ENCODE data around the gene TMCO4. TPM values are rescaled to one million over a fixed set of nuclear protein-coding genes. Genes with fewer than 3 reads are reported as not detected.
A peak's percentile ranks its signal among the peaks of the same experiment; 100 is the strongest.

The TMCO4 gene
- total and polyA plus RNA-seq, 2 of the 4 experiments (the other 2 are of a cell fraction) = 7.3 to 8.6 TPM

- Histone ChIP-seq H2AFZ (replicated peaks; ENCODE audit: low read length, poor library complexity) (peak overlapping the region; percentile 29), H3K9me1 (ENCODE audit: insufficient read depth, low read length) (peaks cover 6% of the 10 kb centered on the region), H3K4me3 (ENCODE audit: insufficient read depth, low read depth, low read length) (no peak overlapping the region), H2BK120ac (ENCODE audit: low read depth, low read length) (no peak overlapping the region), H3K14ac (replicated peaks; ENCODE audit: low read depth, low read length) (no peak overlapping the region), H3K9ac (ENCODE audit: low read depth, low read length) (no peak overlapping the region), H3K36me3 (ENCODE audit: control insufficient read depth, insufficient read depth, low read length) (peaks cover 23% of the 10 kb centered on the region; the same call in 1 of the 2 replicates), H3K23ac (ENCODE audit: low read depth, low read length) (no peak overlapping the region), H2AK5ac (ENCODE audit: low read depth, low read length) (no peak overlapping the region), H4K20me1 (ENCODE audit: insufficient read depth, low read length) (peaks cover 30% of the 10 kb centered on the region), H4K8ac (ENCODE audit: low read depth in 2 of 2, low read length in 2 of 2) (no peak overlapping the region), H2BK20ac (ENCODE audit: low read depth, low read length) (no peak overlapping the region), H3K4ac (ENCODE audit: low read depth, low read length) (no peak overlapping the region), H3K9me3 (ENCODE audit: control insufficient read depth, insufficient read depth, low read length) (no peaks in the 10 kb centered on the region), H3K4me1 (ENCODE audit: control insufficient read depth, insufficient read depth, low read length) (peaks cover 1% of the 10 kb centered on the region; the same call in 1 of the 2 replicates), H3K4me2 (ENCODE audit: low read depth, low read length) (no peak overlapping the region), H3K18ac (ENCODE audit: low read depth, low read length) (no peak overlapping the region), H3K79me1 (ENCODE audit: low read depth in 1 of 2, low read length in 2 of 2) (peaks cover 0 to 20% of the 10 kb centered on the region in 2 experiments; a peak in 2 of 4 replicates), H4K91ac (ENCODE audit: insufficient read depth, low read depth, low read length) (no peak overlapping the region), H4K5ac (ENCODE audit: low read depth, low read length) (no peak overlapping the region), H3K27ac (ENCODE audit: insufficient read depth, low read length) (no peak overlapping the region), H2AK9ac (replicated peaks; ENCODE audit: low read depth, low read length, poor library complexity) (no peak overlapping the region), H3K27me3 (ENCODE audit: control insufficient read depth, insufficient read depth, low read length) (no peaks in the 10 kb centered on the region), H2BK15ac (ENCODE audit: low read depth, low read length) (no peak overlapping the region), H2BK5ac (ENCODE audit: low read depth, low read length, poor library complexity, severe bottlenecking) (no peak overlapping the region), H3K56ac (ENCODE audit: extremely low read depth, insufficient read depth, low read length) (no peak overlapping the region)
- ChIA-PET CTCF (no interaction called here), POLR2A (ENCODE audit: unreplicated experiment) (interaction anchor here (0.5 kb wide), 1 partner anchor 451 kb away, joined by 4 read pairs; no protein-coding TSS in a partner anchor)
- ATAC-seq (ENCODE audit: low read depth) (no peak), DNase-seq (no peak)
- intact Hi-C loops (cut with micrococcal nuclease) = no loop called here
- in situ Hi-C loops (cut with MboI; ENCODE audit: low sequenced_read_pairs) = no loop called here
- WGBS, 2 experiments (ENCODE audit: extremely low coverage in 2 of 2, insufficient read length in 1 of 2) = no CpG with 5 or more reads among the region's 15 CpGs
- no peak for TF ChIP-seq RFX5 (IDR thresholded peaks at IDR 0.05; ENCODE audit: low read depth, low read length)
- TF ChIP-seq MXI1 (IDR thresholded peaks at IDR 0.05; ENCODE audit: borderline replicate concordance, low read depth, low read length) = no peak
- no peak for TF ChIP-seq NFE2L2 (IDR thresholded peaks at IDR 0.05; ENCODE audit: low read depth, low read length)
- no peak for TF ChIP-seq CEBPB (IDR thresholded peaks at IDR 0.05; ENCODE audit: low read depth, low read length)
- no peak for TF ChIP-seq BHLHE40 (IDR thresholded peaks at IDR 0.05; ENCODE audit: low read depth, low read length)
- TF ChIP-seq MAZ (IDR thresholded peaks at IDR 0.05; ENCODE audit: borderline replicate concordance, low read depth, low read length) = no peak
- no peak for TF ChIP-seq USF2 (IDR thresholded peaks at IDR 0.05; ENCODE audit: low read depth, low read length)
- TF ChIP-seq POLR2A (IDR thresholded peaks at IDR 0.05; ENCODE audit: low read depth, low read length) = no peak
- TF ChIP-seq SMC3 (IDR thresholded peaks at IDR 0.05; ENCODE audit: low read depth, low read length) = no peak
- no peak for TF ChIP-seq MAFK (IDR thresholded peaks at IDR 0.05; ENCODE audit: low read depth, low read length)
- no peak for TF ChIP-seq FOS (IDR thresholded peaks at IDR 0.05; ENCODE audit: low read depth, low read length)
- dilution Hi-C loops (cut with HindIII; ENCODE audit: low sequenced_read_pairs, unreplicated experiment) = no loop called here
- no TSS peak for BruUV-seq (replicated peaks)
These were observed 142.8 kb downstream of the TMCO4 start for GRCh38 chr1:19656780-19657466.
